ENCODE measurements around the gene GPR152.
A peak's percentile ranks its signal among the peaks of the same experiment; 100 is the strongest.
"Not testable (repeated sequence)": the region's sequence is repeated elsewhere in the genome, so short reads cannot be mapped to it uniquely, and the experiment has no call there.

Gene GPR152

DNA sequence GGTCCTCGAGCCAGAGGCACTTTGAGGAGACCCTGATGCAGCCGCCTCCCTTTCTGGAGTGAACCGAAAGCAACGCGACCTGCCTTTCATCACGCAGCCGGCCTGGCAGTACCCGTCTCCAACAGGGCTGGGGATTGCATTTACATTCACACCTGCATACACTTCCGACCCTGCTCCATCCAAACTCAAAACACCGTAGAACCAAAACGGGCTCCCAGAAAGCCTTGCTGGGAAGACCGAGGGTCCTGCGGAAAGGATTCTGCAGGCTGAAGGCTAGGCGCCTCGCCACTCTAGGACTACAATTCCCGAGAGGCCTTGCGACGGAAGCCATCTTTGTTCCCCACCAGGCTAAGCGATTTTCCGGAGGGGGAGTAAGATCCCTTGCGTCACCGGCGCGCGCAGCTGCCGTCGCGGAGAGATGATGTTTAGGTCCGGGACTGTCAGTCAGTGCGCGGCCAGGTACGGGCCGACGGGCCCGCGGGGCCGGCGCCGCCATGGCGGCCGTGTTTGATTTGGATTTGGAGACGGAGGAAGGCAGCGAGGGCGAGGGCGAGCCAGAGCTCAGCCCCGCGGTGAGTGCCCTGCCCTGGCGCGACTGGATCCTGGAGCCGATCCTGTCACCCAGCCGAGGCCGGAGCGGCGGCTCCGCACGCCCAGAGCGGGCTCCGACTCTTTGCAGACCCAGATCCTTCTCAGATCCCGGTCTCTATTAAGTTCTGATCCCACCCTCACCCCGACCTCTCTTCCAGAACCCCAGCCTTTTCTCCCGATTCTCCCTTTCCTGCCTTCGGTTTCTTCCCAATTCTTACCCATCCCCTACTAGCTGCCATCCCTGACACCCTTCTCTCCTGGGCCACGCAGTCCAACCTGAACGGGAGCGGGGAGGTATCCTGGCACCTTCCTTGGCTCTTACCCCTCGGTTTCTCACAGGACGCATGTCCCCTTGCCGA, 24.2 kb downstream of the GPR152 start, which contains the start of gene RPS6KB2:
RPS6KB2 (plus strand) TSS at position 443 of the 950 bp plus-strand sequence; CDS start at position 495, 52 bp downstream.
- DNase-seq (ENCODE audit: low read depth in 1 of 2, low spot score in 1 of 2): peak; percentile 98 to 99

DNA sequence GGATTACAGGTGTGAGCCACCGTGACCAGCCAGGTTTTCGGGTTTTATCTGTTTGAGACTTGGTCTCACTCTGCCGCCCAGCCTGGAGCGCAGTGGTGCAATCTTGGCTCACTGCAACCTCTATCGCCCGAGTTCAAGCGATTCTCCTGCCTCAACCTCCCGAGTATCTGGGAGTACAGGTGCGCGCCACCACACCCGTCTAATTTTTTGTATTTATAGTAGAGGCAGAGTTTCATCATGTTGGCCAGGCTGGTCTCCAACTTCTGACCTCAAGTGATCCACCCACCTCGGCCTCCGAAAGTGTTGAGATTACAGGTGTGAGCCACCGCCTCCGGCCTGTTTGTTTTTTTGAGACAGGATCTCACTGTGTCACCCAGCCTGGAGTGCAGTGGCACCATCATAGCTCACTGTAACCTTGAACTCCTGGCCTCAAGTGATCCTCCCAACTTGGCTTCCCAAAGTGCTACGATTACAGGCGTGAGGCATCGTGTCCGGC, 25.1 kb downstream of the GPR152 start:
- DNase-seq (ENCODE audit: low read depth in 1 of 2, low spot score in 1 of 2): not testable (repeated sequence)

DNA sequence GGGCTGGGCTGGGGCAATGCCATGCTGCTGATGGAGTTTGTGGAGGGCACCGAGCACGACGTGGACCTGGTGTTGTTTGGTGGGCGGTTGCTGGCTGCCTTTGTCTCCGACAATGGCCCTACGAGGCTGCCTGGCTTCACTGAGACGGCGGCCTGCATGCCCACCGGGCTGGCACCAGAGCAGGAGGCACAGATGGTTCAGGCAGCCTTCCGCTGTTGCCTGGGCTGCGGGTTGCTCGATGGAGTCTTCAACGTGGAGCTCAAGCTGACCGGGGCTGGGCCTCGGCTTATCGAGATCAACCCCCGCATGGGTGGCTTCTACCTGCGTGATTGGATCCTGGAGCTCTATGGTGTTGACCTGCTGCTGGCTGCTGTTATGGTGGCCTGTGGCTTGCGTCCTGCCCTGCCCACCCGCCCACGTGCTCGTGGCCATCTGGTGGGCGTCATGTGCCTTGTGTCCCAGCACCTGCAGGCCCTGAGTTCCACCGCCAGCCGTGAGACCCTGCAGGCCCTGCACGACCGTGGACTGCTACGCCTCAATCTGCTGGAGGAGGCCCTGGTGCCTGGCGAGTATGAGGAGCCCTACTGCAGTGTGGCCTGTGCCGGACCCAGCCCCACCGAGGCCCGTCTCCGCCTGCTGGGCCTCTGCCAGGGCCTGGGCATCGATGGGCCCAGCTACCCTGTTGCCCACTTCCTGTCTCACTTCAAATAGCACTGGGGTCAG, 28.5 kb downstream of the GPR152 start:
- DNase-seq (ENCODE audit: low read depth in 1 of 2, low spot score in 1 of 2): no peak

DNA sequence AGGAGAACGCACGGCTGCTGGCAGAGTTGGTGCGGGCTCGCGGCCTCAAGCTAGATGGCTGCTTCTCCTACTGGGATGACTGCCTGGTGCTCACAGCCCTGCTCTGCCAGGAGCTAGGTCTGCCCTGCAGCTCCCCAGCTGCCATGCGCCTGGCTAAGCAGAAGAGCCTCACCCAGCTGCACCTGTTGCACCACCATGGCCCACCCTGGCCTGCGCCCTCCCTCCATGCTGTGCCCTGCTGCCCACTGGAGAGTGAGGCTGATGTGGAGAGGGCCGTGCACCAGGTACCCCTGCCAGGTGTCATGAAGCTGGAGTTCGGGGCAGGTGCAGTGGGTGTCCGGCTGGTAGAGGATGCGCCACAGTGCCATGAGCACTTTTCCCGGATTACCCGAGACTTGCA, 29.1 kb downstream of the GPR152 start:
- no peak for DNase-seq (ENCODE audit: low read depth in 1 of 2, low spot score in 1 of 2)

DNA sequence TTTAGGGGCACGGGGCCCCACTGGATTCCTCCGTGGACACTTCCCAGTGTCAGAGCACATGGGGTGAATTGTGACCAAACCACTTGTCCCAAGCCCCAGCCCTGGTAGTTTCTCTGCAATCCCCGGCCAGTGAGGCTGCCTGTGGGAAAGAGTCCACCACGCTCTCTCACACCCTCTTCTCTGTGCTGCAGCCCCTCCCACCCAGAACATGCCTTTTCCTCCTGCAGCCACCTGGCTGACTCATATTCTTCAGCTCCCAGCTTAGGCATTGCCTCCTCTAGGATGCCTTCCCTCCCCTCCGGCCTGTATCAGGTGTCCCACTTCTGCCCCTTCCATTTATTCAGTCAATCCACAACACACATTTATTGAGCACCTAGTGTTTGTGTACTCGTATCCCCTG, 29.6 kb downstream of the GPR152 start:
- DNase-seq (ENCODE audit: low read depth in 1 of 2, low spot score in 1 of 2): no peak

DNA sequence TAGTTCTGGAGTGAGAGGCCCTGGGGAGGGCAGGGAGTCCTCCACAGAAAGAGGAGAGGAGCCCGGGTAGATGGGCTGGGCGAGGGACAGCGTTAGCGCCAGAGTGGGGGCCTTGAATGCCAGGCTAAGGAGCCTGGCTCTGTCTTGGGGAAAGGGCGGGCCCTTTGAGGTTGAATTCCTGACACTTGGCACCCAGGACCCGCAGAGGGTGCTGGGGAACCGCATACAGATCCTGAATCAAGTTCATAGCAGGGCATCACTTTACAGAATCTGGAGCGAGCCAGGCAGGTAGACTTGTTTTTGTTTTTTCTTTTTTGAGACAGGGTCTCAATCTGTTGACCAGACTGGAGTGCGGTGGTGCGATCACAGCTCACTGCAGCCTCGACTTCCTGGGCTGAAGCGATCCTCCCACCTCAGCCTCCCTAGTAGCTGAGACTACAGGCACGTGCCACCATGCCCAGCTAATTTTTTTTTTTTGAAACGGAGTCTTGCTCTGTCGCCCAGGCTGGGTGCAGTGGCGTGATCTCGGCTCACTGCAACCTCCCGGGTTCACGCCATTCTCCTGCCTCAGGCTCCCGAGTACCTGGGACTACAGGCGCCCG, 31.0 kb downstream of the GPR152 start:
- DNase-seq (ENCODE audit: low read depth in 1 of 2, low spot score in 1 of 2): no peak

DNA sequence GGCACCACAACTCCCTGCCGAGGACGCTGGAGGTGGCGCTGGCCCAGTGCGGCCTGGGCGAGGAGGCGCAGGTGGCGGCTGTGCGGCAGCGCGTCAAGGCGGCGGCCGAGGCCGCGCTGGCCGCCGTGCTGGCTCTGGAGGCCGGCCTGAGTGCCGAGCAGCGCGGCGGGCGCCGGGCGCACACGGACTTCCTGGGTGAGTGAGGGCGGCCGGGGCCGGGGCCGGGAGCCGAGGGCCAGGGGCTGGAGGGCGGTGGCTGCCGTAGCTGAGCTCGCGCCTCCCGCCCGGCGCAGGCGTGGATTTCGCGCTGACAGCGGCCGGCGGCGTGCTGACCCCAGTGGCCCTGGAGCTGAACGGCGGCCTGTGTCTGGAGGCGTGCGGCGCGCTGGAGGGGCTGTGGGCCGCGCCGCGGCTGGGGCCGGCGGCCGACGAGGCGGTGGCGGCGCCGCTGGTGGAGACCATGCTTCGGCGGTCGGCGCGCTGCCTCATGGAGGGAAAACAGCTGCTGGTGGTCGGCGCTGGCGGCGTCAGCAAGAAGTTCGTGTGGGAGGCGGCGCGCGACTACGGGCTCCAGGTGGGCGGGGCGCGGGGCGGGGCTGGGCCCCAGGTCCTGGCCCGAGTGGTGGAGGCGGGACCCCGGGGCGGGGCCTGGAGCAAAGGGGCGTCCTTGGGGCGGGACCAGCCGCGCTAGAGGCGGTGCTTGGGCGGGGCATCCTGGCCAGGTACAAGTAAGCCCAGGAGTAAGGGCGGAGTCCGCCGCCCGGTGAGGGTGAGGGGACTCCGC, 31.7 kb downstream of the GPR152 start:
- DNase-seq (ENCODE audit: low read depth in 1 of 2, low spot score in 1 of 2): peak; percentile 99 to 100

DNA sequence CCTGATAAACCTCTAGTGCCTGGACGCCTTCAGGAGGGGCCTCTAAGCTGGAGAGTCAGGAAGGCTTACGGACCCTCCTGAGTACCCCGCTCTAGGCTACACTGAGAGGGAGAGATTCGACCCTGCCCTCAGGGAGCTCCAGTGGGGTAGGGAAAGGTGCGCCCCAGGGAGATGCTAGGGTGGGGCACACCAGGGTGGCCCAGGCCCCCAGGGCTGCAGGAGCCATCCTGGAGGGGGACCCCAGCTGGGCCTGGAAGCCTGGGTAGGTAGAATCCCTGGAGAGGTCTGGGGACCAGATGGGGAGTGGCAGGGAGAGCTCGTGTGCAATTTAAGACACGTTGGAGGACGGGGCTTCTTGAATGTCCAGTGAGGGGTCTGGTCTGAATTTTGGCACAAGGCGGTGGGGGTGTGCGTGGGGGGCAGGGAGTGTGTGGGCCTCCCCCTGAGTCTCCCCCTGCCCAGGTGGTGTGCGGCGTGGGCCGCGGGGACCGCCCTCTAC, 32.3 kb downstream of the GPR152 start:
- no peak for DNase-seq (ENCODE audit: low read depth in 1 of 2, low spot score in 1 of 2)

DNA sequence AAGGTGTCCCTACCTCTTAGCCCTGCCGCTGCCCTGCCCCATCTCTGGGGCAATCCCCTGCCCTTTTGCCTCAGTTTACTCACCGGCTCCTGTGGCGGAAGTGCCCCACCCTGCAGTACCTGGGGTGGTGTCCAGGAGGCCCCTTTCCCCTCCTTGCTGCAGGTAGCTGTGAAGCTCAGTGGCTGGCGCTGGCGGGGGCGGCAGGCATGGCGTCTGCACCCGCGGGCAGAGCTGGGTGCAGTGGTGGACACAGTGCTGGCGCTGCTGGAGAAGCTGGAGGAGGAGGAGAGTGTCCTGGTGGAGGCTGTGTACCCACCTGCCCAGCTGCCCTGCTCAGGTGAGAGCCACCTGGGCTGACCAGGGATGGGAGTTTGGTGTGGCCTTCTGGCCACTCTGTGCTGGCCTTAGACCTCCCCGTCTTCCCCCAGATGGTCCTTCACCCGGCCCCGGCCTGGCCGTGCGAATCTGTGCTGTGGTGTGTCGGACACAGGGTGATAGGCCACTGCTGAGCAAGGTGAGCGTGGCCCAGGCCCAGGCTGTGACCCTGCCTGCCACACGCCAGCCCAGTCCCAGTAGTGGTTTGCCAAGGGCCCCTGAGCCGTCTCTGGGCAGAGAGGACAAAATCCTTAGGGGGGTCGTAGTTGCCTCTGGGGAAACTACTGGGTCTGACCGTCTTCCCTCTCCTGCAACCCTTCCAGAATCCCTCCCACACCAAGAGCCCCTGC, 33.0 kb downstream of the GPR152 start:
- DNase-seq (ENCODE audit: low read depth in 1 of 2, low spot score in 1 of 2): no peak

DNA sequence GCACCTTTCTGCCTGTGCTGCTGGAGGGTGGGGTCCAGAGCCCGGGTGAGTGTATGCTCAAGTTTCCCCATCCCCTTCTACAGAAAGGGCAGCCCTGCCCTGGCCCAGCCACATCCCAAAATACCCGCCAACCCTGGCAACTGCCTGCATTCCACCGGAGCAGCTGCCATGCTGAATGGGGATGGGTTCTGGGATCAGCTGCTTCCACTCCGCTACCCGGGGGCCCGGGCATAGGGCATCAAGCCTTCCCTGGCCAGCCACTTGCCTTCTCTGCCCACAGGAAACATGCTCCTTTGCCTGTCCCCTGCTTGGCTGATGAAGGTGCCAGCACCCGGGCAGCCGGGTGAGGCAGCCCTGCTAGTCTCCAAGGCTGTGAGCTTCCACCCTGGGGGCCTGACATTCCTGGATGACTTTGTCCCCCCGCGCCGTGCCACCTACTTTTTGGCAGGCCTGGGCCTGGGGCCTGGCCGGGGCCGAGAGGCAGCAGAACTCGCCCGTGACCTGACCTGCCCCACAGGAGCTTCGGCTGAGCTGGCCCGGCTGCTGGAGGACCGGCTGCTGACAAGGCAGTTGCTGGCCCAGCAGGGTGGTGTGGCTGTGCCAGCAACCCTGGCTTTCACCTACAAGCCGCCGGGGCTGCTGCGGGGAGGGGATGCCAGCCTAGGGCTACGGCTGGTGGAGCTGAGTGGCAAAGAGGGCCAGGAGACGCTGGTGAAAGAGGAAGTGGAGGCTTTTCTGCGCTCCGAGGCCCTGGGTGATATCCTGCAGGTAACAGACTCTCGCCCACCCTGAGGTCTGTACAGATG, 33.9 kb downstream of the GPR152 start:
- no peak for DNase-seq (ENCODE audit: low read depth in 1 of 2, low spot score in 1 of 2)

DNA sequence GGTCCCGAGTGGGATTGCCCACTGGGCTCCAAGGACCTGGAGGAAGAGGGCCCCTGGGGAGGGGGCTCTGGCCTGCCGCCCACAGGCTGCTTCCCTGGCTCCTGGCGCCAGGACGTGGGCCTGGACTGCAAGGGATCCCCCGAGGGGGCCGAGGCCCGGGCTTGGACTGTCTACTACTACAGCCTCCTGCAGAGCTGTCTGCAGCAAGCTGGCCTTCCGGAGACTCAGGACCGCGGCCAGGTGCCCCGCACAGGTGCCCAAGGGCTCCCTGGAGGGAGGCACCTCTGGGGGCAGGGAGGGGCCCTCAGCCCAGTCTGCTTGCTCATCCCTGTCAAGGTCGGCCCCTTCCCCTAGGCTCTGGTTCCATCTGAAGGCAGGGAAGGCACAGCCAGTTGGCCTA, 35.1 kb downstream of the GPR152 start:
- DNase-seq (ENCODE audit: low read depth in 1 of 2, low spot score in 1 of 2): no peak

DNA sequence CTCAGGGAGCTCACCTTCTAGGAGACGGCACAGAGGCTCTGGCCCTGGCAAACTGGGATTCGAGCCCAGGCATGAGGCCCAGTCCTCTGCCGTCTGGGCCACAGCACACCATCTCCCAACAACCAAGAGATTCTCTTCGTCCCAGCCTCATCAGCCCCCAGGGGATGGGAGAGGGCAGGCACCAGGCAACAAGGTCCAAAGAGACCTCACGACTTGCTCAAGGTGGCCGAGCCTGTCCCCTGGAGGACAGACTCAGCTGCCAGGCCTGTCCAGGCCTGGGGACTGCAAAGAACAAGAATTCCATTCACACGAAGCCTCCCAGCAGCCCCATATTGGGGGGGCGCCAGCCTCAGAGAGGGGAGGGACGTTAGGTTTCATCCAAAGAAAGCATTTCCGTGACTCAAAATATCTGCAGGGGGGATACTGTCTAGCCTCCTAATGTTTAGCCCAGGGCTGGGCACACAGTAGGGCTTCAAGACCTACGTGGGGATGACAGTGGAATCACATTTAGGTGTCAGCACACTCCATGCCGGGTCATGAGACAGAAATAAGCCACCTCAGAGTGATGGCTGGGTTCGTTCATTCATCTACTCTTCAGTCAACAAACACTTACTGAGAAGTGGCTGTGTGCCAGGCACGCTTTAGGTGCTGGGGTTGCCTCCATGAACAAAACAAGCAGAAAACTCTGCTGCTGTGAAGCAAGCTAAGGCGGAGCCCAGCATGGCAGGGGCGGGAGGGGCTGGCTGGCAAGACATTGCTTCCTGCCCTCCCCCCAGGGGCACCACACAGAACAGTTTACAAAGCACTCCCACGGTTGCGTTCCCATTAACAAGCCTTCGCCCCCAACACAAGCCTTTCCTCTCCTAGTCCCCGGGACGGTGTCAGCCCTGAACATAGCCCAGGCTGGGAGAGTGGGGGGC, 35.9 kb downstream of the GPR152 start:
- peak in 1 of 2 donors; percentile 74 for DNase-seq (ENCODE audit: low read depth in 1 of 2, low spot score in 1 of 2)

DNA sequence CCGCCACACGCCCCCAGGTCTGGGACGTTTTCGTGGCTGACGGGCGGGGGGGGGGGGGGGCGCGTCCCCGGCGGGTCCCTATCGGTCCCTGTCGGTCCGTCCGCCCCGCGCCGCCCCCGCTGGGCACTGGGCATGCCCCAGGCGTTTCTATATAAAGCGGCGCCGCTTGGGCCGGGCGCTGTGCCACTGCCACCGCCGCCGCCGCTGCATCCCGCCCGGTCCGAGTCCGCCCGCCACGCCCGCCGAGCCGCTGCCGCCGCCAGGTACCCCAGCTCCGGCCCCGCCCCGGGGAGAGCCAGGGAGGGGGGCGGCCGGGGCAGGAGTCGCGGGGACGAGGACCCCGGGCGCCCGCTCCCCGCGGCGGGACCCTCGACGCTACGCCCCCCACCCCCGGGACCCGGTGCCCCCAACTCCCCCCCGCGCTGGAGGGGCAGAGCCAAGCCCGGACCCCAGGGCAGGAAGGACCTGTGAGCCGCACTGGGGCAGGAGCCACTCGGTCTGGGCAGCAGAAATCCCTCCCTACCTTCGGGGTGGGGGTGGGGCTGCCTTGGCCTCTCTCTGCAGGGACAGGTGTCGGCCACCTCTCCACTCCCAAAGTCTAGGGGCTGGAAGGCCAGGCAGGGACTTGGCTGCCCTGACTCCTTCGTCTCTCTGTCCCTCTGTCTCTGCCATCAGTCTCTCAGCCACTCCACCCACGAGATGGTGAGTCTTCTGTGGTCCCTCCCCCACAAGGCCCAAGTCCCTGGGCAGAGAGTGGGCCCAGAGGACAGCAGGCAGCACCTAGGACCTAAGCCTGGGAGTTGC, 36.8 kb downstream of the GPR152 start, which contains the start of gene CARNS1:
CARNS1 (plus strand) TSS at position 178 of the 804 bp plus-strand sequence; CDS start at position 700, 522 bp downstream.
- DNase-seq (ENCODE audit: low read depth in 1 of 2, low spot score in 1 of 2): no peak

DNA sequence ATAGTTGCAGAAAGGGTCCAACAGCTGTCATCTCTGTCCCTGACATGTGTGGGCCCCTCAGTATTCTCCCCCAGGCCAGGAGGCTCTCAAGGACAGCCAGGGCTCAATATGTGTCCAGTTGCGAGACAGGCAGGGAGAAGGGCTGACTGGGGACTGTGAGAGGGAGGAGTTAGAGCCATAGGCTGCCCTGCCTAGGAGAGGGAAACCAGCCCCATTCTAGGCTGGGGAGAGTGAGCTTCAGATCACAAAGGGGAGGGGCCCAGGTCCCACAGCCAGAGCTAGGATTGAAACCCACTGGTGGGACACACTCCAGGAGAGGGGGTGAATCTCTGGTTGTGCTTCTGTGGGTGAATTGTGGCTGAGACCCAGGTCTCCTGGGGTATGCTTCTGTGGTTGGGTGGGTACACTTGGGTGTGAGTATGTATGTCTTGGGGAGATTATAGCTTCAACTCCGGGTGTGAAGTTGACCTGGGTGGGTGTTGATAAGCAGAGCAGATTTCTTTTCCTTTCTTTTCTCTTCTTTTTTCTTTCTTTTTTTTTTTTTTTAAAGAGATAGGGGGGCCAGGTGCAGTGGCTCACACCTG, 39.2 kb downstream of the GPR152 start:
- no peak for DNase-seq (ENCODE audit: low read depth in 1 of 2, low spot score in 1 of 2)

DNA sequence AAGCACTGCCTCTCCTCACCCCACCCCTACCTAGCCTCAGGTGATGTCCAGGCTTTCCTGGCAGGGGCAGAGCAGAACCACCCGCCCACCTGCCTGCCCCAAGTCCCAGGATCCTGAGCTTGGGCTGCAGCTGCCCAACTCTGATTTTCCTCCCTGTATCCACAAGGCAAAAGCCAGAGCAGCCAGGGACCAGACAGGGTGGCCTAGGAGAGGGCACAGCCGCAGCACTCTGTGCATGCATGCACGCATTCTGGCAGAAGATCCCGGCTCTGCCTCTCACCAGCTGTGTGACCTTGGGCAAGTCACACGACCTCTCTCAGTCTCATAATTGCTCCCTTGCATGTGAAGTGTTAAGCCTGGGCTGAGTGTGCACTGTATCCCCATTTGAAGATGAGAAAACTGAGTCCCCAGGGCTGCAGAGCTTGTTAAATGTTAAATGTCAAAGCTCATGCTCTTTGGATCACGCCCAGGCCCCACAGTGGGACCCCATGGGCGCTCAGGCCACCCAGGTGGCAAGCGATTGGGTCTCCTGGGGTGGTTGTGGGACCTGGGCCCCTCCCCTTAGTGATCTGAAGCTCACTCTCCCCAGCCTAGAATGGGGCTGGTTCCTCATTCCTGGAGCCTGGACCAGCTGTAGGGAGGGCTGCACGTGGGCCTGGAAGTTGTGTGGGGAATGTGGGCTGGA, 39.9 kb downstream of the GPR152 start:
- DNase-seq (ENCODE audit: low read depth in 1 of 2, low spot score in 1 of 2): no peak

DNA sequence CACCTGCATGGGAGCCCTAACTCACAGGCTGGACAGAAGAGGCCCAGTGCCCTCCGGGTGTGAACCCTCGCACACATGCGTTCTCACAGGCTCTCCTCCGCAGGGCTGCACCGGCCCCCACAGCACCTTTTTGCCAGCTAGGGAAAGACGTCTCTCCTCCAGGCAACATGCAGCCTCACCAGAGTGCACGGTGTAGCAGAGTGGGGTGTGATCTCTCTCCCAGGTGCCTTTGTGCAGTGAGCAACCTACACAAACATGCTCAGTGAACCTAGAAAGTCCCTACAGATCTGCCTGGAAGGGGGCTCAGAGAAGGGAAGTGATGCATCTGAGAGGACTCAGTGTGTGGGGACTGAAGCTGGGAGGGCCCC, 40.8 kb downstream of the GPR152 start:
- no peak for DNase-seq (ENCODE audit: low read depth in 1 of 2, low spot score in 1 of 2)
